ENCODE measurements around the gene HDAC4.

The HDAC4 gene

GRCh38 chr2:239101071-239101470 is 299.7 kb downstream of the HDAC4 start:
- no peak for TF ChIP-seq GATA2 (IDR thresholded peaks at IDR 0.05; ENCODE audit: low read depth, low read length)
- TF ChIP-seq GATA3 (IDR thresholded peaks at IDR 0.05; ENCODE audit: low read depth, low read length) = no peak

DNA sequence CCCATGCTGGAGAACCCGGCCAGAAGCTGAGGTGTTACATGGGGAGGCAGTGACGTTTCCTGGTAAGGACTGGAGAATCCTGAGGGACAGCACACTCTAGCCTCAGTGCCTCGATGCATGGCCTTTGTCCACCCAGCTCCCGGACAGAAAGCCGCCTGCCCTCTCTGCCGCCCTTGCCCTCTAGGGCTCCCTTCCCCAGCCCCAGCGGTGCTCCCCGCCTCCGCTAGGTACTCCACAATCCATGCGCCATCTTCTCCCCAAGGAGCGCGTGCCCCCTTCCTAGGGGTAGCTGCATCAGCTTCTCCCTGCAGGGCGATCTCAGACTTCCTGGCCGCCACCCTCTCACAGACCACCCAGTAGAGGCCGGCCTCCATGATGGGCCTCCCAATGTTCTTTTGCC is 301.3 kb downstream of the HDAC4 start:
- no peak for TF ChIP-seq GATA3 (IDR thresholded peaks at IDR 0.05; ENCODE audit: low read depth, low read length)
- TF ChIP-seq GATA2 (IDR thresholded peaks at IDR 0.05; ENCODE audit: low read depth, low read length) = no peak

DNA sequence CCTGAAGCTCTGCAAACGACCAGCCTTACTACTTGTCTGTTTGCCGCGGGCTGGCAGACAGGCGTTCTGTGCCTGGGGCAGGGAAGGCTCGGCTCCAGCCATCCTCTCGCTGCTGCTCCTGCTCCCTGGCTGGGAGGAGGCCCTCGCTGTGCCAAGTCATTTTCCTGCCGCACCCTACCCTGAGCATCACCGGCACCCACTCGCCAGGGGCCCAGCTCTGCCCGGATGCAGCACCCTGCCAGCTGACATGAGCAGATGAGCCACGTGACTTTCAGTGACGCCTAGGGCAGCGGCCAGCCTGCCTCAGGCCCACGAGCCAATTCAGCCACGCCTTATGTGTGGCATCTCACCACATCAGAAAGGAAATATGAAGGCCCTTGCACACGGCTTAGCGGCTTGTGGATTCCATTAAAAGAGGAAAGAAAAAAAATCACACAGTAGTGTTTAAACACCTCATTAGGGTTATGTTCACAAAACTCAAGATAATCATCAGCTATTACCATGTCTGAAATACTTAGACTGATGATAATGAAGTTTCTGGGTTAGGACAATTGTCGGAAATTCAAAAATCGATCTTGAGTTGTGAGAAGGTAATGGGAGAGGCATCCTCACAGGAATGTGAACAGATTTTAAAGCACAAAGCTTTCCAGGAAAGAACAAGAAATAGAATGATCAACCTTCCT is 302.4 kb downstream of the HDAC4 start:
- TF ChIP-seq GATA2 (IDR thresholded peaks at IDR 0.05; ENCODE audit: low read depth, low read length) (no peak), GATA3 (IDR thresholded peaks at IDR 0.05; ENCODE audit: low read depth, low read length) (no peak)

GRCh38 chr2:239097428-239097696 is 303.5 kb downstream of the HDAC4 start:
- no peak for TF ChIP-seq GATA3 (IDR thresholded peaks at IDR 0.05; ENCODE audit: low read depth, low read length)

GRCh38 chr2:239096676-239097427 is 304.0 kb downstream of the HDAC4 start:
- TF ChIP-seq GATA3 (IDR thresholded peaks at IDR 0.05; ENCODE audit: low read depth, low read length) (no peak), GATA2 (IDR thresholded peaks at IDR 0.05; ENCODE audit: low read depth, low read length) (no peak)

DNA sequence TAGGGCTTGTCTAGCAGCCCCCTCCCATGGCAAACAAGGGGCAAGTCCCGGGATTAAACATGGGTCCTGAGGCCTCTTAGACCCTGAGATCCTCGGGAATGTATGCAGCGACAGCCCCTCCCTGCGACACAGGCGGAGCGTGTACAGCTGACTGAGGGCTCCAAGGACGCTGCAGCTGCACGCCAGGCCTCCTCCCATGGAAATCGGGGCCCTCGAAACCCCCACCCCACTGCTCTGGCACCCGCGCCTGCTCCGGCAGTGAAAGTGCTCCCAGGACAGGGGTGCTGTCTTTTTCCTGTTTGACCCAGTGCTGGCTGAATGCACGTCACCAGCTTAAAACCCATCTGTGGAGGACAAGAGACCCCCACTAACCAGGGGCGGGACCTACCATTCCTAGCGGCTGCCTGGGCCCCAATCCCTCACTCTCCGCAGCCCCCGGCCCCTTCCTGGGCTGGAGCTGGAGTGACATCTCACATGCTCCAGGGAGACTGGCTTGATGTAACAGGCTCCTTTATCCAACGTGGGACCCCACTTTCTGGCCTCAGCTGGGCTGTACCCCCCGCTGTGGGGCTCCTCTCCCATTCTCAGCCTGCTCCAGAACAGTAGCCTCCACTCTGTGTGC is 305.2 kb downstream of the HDAC4 start:
- TF ChIP-seq GATA3 (IDR thresholded peaks at IDR 0.05; ENCODE audit: low read depth, low read length) (no peak), GATA2 (IDR thresholded peaks at IDR 0.05; ENCODE audit: low read depth, low read length) (no peak)

GRCh38 chr2:239094867-239095266 is 306.0 kb downstream of the HDAC4 start:
- no peak for TF ChIP-seq GATA2 (IDR thresholded peaks at IDR 0.05; ENCODE audit: low read depth, low read length)
- TF ChIP-seq GATA3 (IDR thresholded peaks at IDR 0.05; ENCODE audit: low read depth, low read length) = no peak

GRCh38 chr2:239093952-239094351 is 306.9 kb downstream of the HDAC4 start:
- TF ChIP-seq GATA3 (IDR thresholded peaks at IDR 0.05; ENCODE audit: low read depth, low read length) (no peak), GATA2 (IDR thresholded peaks at IDR 0.05; ENCODE audit: low read depth, low read length) (0 out of 2 replicates have a peak, but pooled peaks have one; percentile 19)

GRCh38 chr2:239093542-239093941 is 307.3 kb downstream of the HDAC4 start:
- TF ChIP-seq GATA3 (IDR thresholded peaks at IDR 0.05; ENCODE audit: low read depth, low read length) (no peak), GATA2 (IDR thresholded peaks at IDR 0.05; ENCODE audit: low read depth, low read length) (no peak)

GRCh38 chr2:239092571-239093294 is 308.1 kb downstream of the HDAC4 start:
- TF ChIP-seq GATA3 (IDR thresholded peaks at IDR 0.05; ENCODE audit: low read depth, low read length) (no peak), GATA2 (IDR thresholded peaks at IDR 0.05; ENCODE audit: low read depth, low read length) (no peak)

DNA sequence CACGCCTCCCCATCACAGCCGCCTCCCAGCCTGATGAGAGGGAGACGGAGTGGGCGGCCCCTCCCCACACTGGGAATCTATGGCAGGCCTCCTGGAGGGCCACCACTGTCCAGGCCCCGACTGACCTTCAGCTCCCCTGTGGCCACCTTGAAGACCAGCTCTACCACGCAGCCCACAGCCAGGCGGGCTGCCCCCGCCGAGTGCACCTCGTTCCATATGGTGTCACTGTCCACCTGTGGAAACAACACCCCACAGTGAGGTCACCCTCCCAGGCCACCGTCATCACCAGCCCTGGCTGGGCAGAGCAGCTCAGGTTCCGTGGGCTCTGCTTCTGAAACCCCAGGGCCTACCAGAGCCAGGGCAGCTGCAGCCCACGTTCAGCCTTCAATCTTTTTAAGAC is 310.9 kb downstream of the HDAC4 start:
- TF ChIP-seq GATA3 (IDR thresholded peaks at IDR 0.05; ENCODE audit: low read depth, low read length) = no peak
- TF ChIP-seq GATA2 (IDR thresholded peaks at IDR 0.05; ENCODE audit: low read depth, low read length) = no peak

DNA sequence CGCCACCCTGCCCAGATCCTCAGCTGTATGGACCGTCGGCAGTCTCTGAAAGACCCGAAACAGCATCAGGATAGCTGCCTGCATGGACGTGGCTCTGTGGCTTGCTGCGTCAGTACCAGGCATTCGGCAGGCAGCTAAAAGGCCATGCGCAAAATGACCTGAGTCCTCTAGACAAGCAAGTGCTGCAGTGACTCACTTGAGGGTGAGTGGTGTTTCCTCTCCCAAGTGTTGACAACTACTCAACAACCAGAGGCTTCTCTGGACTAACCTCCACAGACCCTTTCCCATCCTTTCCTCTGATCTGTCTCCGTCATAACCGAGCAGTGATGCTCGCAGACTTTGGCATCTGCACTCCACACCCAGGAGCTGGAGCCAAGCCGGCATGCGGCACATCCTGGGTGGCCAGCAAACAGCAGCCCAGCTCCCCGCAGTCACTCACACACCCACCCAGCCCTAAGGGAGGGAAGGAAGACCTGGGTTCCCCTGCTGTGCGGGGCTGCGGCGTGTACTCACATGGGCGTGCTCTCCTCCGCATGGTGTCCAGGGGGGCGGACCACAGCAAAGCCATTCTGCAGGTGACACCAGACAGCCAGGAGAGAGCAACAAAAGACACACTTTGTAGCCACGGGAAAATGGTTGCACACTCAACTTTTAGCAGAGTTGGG is 313.6 kb downstream of the HDAC4 start:
- TF ChIP-seq GATA3 (IDR thresholded peaks at IDR 0.05; ENCODE audit: low read depth, low read length) = no peak
- no peak for TF ChIP-seq GATA2 (IDR thresholded peaks at IDR 0.05; ENCODE audit: low read depth, low read length)

DNA sequence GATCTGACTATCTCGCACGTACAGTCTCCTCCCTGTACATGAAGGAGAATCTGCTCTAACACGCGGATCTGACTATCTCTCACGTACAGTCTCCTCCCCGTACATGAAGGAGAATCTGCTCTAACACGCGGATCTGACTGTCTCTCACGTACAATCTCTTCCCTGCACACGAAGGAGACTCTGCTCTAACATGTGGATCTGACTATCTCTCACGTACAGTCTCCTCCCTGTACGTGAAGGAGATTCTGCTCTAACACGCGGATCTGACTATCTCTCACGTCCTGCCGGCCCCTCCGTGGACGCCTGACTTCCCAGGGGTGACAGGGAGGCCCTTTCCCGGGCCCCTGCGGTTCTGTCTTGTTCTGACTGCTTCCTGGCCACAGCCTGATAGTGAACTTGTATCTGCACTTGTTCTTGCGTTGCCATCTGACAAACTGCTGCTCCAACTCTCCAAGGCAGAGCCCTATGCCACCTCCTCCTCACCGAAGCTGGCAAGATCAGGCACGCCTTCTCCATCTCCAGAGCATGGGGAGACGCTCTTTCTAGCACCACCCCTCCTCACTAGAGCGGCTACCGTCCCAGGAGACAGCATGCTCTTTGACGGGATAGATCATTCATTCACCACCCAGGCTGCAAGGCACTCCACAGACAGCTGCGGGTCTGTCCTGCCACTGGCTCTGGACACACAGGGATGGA is 314.3 kb downstream of the HDAC4 start:
- TF ChIP-seq GATA3 (IDR thresholded peaks at IDR 0.05; ENCODE audit: low read depth, low read length) (no peak), GATA2 (IDR thresholded peaks at IDR 0.05; ENCODE audit: low read depth, low read length) (no peak)

Data from SH-SY5Y (cell line).